Trophoblast cell (in vitro differentiated cells and primary cell): ENCODE measurements around the gene KANK4.

Source experiments
- DNase-seq, 2 donors: peaks; one replicate each; pipeline ENCODE4 v3.0.0-alpha.2; 2016
- H2AFZ ChIP-seq: 2 replicates; pipeline ENCODE4 v1.6.1; 2013; ENCODE audit warnings: low read length, moderate library complexity, mild to moderate bottlenecking; ENCODE audit not compliant: insufficient read depth, poor library complexity
- H2AK5ac ChIP-seq: 2 replicates; pipeline ENCODE4 v1.6.1; 2013; ENCODE audit warnings: mild to moderate bottlenecking, low read length
- H2BK120ac ChIP-seq: 2 replicates; pipeline ENCODE4 v1.6.1; 2013; ENCODE audit warnings: low read length, mild to moderate bottlenecking, moderate library complexity; ENCODE audit not compliant: insufficient read depth, poor library complexity
- H2BK12ac ChIP-seq: 2 replicates; pipeline ENCODE4 v1.6.1; 2013; ENCODE audit warnings: mild to moderate bottlenecking, low read length, moderate library complexity
- H2BK5ac ChIP-seq: 2 replicates; pipeline ENCODE4 v1.6.1; 2013; ENCODE audit warnings: low read length, low read depth, moderate library complexity, mild to moderate bottlenecking; ENCODE audit not compliant: poor library complexity
- H3K14ac ChIP-seq: 2 replicates; pipeline ENCODE4 v1.6.1; 2013; ENCODE audit warnings: mild to moderate bottlenecking, low read length
- H3K18ac ChIP-seq: 2 replicates; pipeline ENCODE4 v1.6.1; 2013; ENCODE audit warnings: mild to moderate bottlenecking, low read length
- H3K23ac ChIP-seq: 2 replicates; pipeline ENCODE4 v1.6.1; 2013; ENCODE audit warnings: low read length
- H3K27ac ChIP-seq: 2 replicates; pipeline ENCODE4 v1.5.1; 2013; ENCODE audit warnings: low read depth, mild to moderate bottlenecking, inconsistent platforms, low read length, moderate library complexity
- H3K27me3 ChIP-seq: 2 replicates; pipeline ENCODE4 v1.6.1; 2013; ENCODE audit warnings: inconsistent platforms, mild to moderate bottlenecking, low read length, moderate library complexity; ENCODE audit not compliant: insufficient read depth
- H3K36me3 ChIP-seq, 2 experiments: 1 replicate in 1 of 2; 2 replicates in 1 of 2; pipeline ENCODE4 v1.6.1; 2013; ENCODE audit warnings: low read length in 2 of 2, mild to moderate bottlenecking in 2 of 2, moderate library complexity in 1 of 2; ENCODE audit not compliant: insufficient read depth in 2 of 2, control insufficient read depth in 1 of 2
- H3K4ac ChIP-seq: 2 replicates; pipeline ENCODE4 v1.6.1; 2013; ENCODE audit warnings: low read depth, mild to moderate bottlenecking, low read length, moderate library complexity
- H3K4me1 ChIP-seq, 2 experiments: 1 replicate in 1 of 2; 2 replicates in 1 of 2; pipeline ENCODE4 v1.6.1; 2013; ENCODE audit warnings: low read length in 2 of 2, mild to moderate bottlenecking in 2 of 2, moderate library complexity in 1 of 2; ENCODE audit not compliant: insufficient read depth in 2 of 2, control insufficient read depth in 1 of 2
- H3K4me2 ChIP-seq: 2 replicates; pipeline ENCODE4 v1.6.1; 2013; ENCODE audit warnings: inconsistent platforms, mild to moderate bottlenecking, low read length, moderate library complexity
- H3K4me3 ChIP-seq: 2 replicates; pipeline ENCODE4 v1.5.1; 2013; ENCODE audit warnings: mild to moderate bottlenecking, low read depth, low read length, inconsistent platforms
- H3K79me1 ChIP-seq: one replicate; pipeline ENCODE4 v1.6.1; 2013; ENCODE audit warnings: low read length
- H3K79me2 ChIP-seq: 2 replicates; pipeline ENCODE4 v1.6.1; 2013; ENCODE audit warnings: low read length, mild to moderate bottlenecking; ENCODE audit not compliant: control insufficient read depth, insufficient read depth, poor library complexity
- H3K9ac ChIP-seq: 2 replicates; pipeline ENCODE4 v1.6.1; 2013; ENCODE audit warnings: mild to moderate bottlenecking, low read length
- H3K9me3 ChIP-seq: 2 replicates; pipeline ENCODE4 v1.6.1; 2013; ENCODE audit warnings: low read depth, mild to moderate bottlenecking, control low read depth, inconsistent platforms, low read length; ENCODE audit not compliant: insufficient read depth
- H4K12ac ChIP-seq: 2 replicates; pipeline ENCODE4 v1.6.1; 2013; ENCODE audit warnings: low read depth, mild to moderate bottlenecking, low read length, moderate library complexity
- H4K8ac ChIP-seq: 2 replicates; pipeline ENCODE4 v1.6.1; 2013; ENCODE audit warnings: low read depth, mild to moderate bottlenecking, low read length, moderate library complexity
- H4K91ac ChIP-seq: one replicate; pipeline ENCODE4 v1.6.1; 2013; ENCODE audit warnings: low read depth, mild to moderate bottlenecking, low read length, moderate library complexity
- WGBS: extraction: QIAGEN DNeasy Blood & Tissue Kit; methylation state at CpG from one replicate; pipeline ENCODE4 v1.1.7; 2013; ENCODE audit warnings: missing lambda C conversion rate; ENCODE audit not compliant: insufficient read length, insufficient coverage; ENCODE audit errors: extremely low coverage; 5-methylcytosine and 5-hydroxymethylcytosine counted together

KANK4 gene

DNA sequence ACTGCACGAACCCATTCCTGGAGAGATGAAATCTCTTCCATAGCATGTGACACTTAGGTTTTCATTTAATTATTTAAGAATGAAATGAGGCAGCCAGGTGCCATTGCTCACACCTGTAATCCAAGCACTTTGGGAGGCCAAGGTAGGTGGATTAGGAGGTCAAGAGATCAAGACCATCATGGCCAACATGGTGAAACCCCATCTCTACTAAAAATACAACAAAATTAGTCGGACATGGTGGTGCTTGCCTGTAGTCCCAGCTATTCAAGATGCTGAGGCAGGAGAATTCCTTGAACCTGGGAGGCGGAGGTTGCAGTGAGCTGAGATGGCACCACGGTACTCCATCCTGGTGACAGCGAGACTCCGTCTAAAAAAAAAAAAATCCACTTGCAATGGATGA lies 106.8 kb downstream of the KANK4 start:
- Histone ChIP-seq H3K79me1 (no peaks in the 10 kb centered on the region), H3K27ac (no peak overlapping the region), H2AFZ (no peak overlapping the region), H3K4ac (no peak overlapping the region), H3K79me2 (no peaks in the 10 kb centered on the region), H4K8ac (no peak overlapping the region), H3K9ac (no peak overlapping the region), H3K9me3 (peaks cover 6% of the 10 kb centered on the region), H2BK12ac (no peak overlapping the region), H3K14ac (no peak overlapping the region), H3K4me2 (no peak overlapping the region), H3K27me3 (no peaks in the 10 kb centered on the region), H4K12ac (no peak overlapping the region), H3K36me3 (peaks cover 15 to 21% of the 10 kb centered on the region in 2 experiments), H3K4me3 (no peak overlapping the region), H3K23ac (no peak overlapping the region), H2AK5ac (no peak overlapping the region), H2BK5ac (no peak overlapping the region), H3K4me1 (no peaks in the 10 kb centered on the region), H3K18ac (no peak overlapping the region), H2BK120ac (no peak overlapping the region), H4K91ac (no peak overlapping the region)
- WGBS = no CpG with 5 or more reads among the region's 6 CpGs
- DNase-seq = no peak

DNA sequence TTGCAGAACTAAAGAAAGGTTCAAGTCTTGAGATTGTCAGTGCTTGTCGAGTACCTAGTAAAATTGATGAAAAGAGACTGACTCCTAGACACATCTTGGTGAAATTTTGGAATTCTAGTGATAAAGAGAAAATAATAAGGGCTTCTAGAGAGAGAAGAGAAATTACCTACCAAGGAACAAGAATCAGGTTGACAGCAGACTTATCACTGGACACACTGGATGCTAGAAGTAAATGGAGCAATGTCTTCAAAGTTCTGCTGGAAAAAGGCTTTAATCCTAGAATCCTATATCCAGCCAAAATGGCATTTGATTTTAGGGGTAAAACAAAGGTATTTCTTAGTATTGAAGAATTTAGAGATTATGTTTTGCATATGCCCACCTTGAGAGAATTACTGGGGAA lies 108.3 kb downstream of the KANK4 start:
- Histone ChIP-seq H3K9ac (no peak overlapping the region), H2AFZ (no peak overlapping the region), H2BK120ac (no peak overlapping the region), H3K4ac (no peak overlapping the region), H2AK5ac (no peak overlapping the region), H3K14ac (no peak overlapping the region), H2BK5ac (no peak overlapping the region), H3K79me1 (no peaks in the 10 kb centered on the region), H3K4me1 (no peaks in the 10 kb centered on the region), H4K12ac (no peak overlapping the region), H3K79me2 (no peaks in the 10 kb centered on the region), H2BK12ac (no peak overlapping the region), H3K18ac (no peak overlapping the region), H3K4me2 (no peak overlapping the region), H3K27me3 (no peaks in the 10 kb centered on the region), H3K9me3 (peaks cover 6% of the 10 kb centered on the region), H3K4me3 (no peak overlapping the region), H4K91ac (no peak overlapping the region), H3K23ac (no peak overlapping the region), H4K8ac (no peak overlapping the region), H3K36me3 (peaks cover 15 to 21% of the 10 kb centered on the region in 2 experiments), H3K27ac (no peak overlapping the region)
- DNase-seq = no peak
- WGBS = no CpG with 5 or more reads among the region's 1 CpG

DNA sequence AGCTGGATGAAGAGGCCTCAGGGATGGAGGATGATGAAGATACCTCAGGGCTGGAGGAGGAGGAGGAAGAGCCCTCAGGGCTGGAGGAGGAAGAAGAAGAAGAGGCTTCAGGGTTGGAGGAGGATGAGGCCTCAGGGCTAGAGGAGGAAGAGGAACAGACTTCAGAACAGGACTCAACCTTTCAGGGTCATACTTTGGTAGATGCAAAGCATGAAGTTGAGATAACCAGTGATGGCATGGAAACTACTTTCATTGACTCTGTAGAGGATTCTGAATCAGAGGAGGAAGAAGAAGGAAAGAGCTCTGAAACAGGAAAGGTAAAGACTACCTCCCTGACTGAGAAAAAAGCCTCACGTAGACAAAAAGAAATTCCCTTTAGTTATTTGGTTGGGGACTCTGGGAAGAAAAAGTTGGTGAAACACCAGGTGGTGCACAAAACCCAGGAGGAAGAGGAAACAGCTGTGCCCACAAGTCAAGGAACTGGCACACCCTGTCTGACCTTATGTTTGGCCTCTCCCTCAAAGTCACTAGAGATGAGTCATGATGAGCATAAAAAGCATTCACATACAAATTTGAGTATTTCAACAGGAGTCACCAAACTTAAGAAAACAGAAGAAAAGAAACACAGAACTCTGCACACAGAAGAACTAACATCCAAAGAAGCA lies 109.2 kb downstream of the KANK4 start:
- H3K4me3 ChIP-seq = no peak overlapping the region
- WGBS = no CpG with 5 or more reads among the region's 1 CpG
- no peak overlapping the region for H2BK12ac ChIP-seq
- no peak overlapping the region for H2AK5ac ChIP-seq
- no peak overlapping the region for H4K91ac ChIP-seq
- H2BK5ac ChIP-seq = no peak overlapping the region
- H3K23ac ChIP-seq = no peak overlapping the region
- H3K79me2 ChIP-seq = no peaks in the 10 kb centered on the region
- no peaks in the 10 kb centered on the region for H3K27me3 ChIP-seq
- H3K27ac ChIP-seq = no peak overlapping the region
- no peak overlapping the region for H3K9ac ChIP-seq
- peaks cover 22 to 25% of the 10 kb centered on the region in 2 experiments for H3K36me3 ChIP-seq
- H2AFZ ChIP-seq = no peak overlapping the region
- H3K9me3 ChIP-seq = peaks cover 6% of the 10 kb centered on the region
- no peaks in the 10 kb centered on the region for H3K79me1 ChIP-seq
- H4K12ac ChIP-seq = no peak overlapping the region
- no peak overlapping the region for H3K4me2 ChIP-seq
- no peaks in the 10 kb centered on the region for H3K4me1 ChIP-seq
- H3K4ac ChIP-seq = no peak overlapping the region
- H3K14ac ChIP-seq = no peak overlapping the region
- peak in 1 of 2 donors; percentile 72 for DNase-seq
- no peak overlapping the region for H2BK120ac ChIP-seq
- H3K18ac ChIP-seq = no peak overlapping the region
- H4K8ac ChIP-seq = no peak overlapping the region

DNA sequence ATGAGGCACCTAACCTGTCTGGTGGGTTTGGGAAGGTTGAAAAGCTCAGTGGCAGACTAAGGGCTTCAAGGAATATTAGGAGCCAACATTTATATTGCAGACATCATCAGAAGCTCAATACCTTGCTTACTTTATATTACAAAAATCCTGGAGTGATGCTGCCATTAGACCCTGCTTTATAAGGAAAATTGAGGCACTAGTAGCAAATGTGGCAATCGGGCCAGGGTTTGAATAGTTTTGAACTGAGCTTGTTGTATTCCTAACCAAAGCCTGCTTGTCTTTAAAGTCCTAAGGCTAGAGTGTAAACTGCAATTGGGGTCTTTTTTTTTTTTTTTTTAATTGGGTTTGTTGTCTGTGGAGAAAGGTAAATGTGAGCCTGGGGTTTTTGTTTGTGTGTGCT lies 110.3 kb downstream of the KANK4 start:
- Histone ChIP-seq H3K79me2 (peaks cover 2% of the 10 kb centered on the region), H3K14ac (no peak overlapping the region), H3K4me2 (no peak overlapping the region), H4K8ac (no peak overlapping the region), H2AFZ (no peak overlapping the region), H3K36me3 (peaks cover 29 to 32% of the 10 kb centered on the region in 2 experiments), H3K4me3 (no peak overlapping the region), H4K91ac (no peak overlapping the region), H3K4ac (no peak overlapping the region), H2AK5ac (no peak overlapping the region), H2BK120ac (no peak overlapping the region), H3K27me3 (no peaks in the 10 kb centered on the region), H3K9ac (no peak overlapping the region), H2BK12ac (no peak overlapping the region), H3K18ac (no peak overlapping the region), H3K23ac (no peak overlapping the region), H3K4me1 (no peaks in the 10 kb centered on the region), H3K27ac (no peak overlapping the region), H2BK5ac (no peak overlapping the region), H3K9me3 (peaks cover 5% of the 10 kb centered on the region), H4K12ac (no peak overlapping the region), H3K79me1 (no peaks in the 10 kb centered on the region)
- WGBS = no CpG with 5 or more reads among the region's 1 CpG
- DNase-seq = no peak
